K562 (cell line): ENCODE data around the gene RBM19. TPM values are rescaled to one million over a fixed set of nuclear protein-coding genes. Genes with fewer than 3 reads are reported as not detected.
A peak's percentile ranks its signal among the peaks of the same experiment; 100 is the strongest.

Source experiments
- ATAC-seq: fragments of 200-7000 bp; cut with Tn5 transposase; 3 replicates; pipeline ENCODE4 v1.9.1; 2020; ENCODE audit warnings: moderate library complexity
- BruUV-seq: library from RNA; stranded (reverse); fragments of 400-500 nt; replicated peaks from 2 replicates; lab custom pipeline; 2021; lab: Mats Ljungman, UMichigan
- CTCF ChIA-PET: fragments of 300-600 bp; formaldehyde crosslinking; extraction: SDS; loops from one replicate; lab custom pipeline; 2021; ENCODE audit warnings: low intra/inter-chr PET ratio; lab: Yijun Ruan, JAX
- POLR2A ChIA-PET: fragments of 300-600, 350-650 bp; sonication (Branson Sonifier 250); formaldehyde crosslinking; extraction: SDS; loops from one replicate; lab custom pipeline; 2021; ENCODE audit warnings: antibody characterized with exemption, inconsistent platforms; lab: Yijun Ruan, JAX
- DNase-seq, 4 experiments: peaks; one replicate each; pipeline versions ENCODE4 v3.0.0 to v3.0.0-alpha.2; 2011 to 2018; ENCODE audit warnings: low spot score in 3 of 4, mixed read lengths in 3 of 4; ENCODE audit errors: extremely low read depth in 1 of 4
- FAIRE-seq: peaks from 2 replicates; lab custom pipeline; 2011; peaks lifted over from hg19 to GRCh38; lab: Jason Lieb, UNC
- H2AFZ ChIP-seq: 2 replicates; pipeline ENCODE4 v1.6.0; 2011; ENCODE audit warnings: low read depth, low read length, control low read depth, inconsistent platforms
- H3K27ac ChIP-seq: fragments of 200-600 bp; 3 replicates; pipeline ENCODE4 v1.8.0; 2011; ENCODE audit warnings: low read depth, mild to moderate bottlenecking, control low read depth, inconsistent platforms, low read length, moderate library complexity, mixed read lengths; ENCODE audit errors: extremely low read depth
- H3K27me3 ChIP-seq, 2 experiments: fragments of 300-600 bp in 1 of 2; 2 replicates in 1 of 2; 3 replicates in 1 of 2; pipeline versions ENCODE4 v1.6.0 to v1.8.0; 2011; ENCODE audit warnings: inconsistent platforms in 2 of 2, low read length in 2 of 2, mild to moderate bottlenecking in 1 of 2, mixed read lengths in 1 of 2, moderate library complexity in 1 of 2; ENCODE audit not compliant: control insufficient read depth in 2 of 2, insufficient read depth in 2 of 2
- H3K36me3 ChIP-seq: fragments of 300-600 bp; 3 replicates; pipeline ENCODE4 v1.8.0; 2011; ENCODE audit warnings: mild to moderate bottlenecking, low read length, inconsistent platforms; ENCODE audit not compliant: control insufficient read depth, insufficient read depth
- H3K4me1 ChIP-seq, 2 experiments: fragments of 200-600 bp in 1 of 2; replicated peaks in 1 of 2; 2 replicates in 1 of 2; 3 replicates in 1 of 2; pipeline versions ENCODE4 v1.5.1 to v1.8.0; 2011; ENCODE audit warnings: inconsistent platforms in 2 of 2, low read length in 2 of 2, mild to moderate bottlenecking in 1 of 2, mixed read lengths in 1 of 2, moderate library complexity in 1 of 2; ENCODE audit not compliant: control insufficient read depth in 2 of 2, insufficient read depth in 2 of 2
- H3K4me2 ChIP-seq: 2 replicates; pipeline ENCODE4 v1.6.1; 2011; ENCODE audit warnings: low read length, control low read depth, inconsistent platforms, mixed read lengths; ENCODE audit not compliant: insufficient read depth
- H3K4me3 ChIP-seq: fragments of 200-600 bp; sonication (generic), shearing (Covaris generic); 2 replicates; pipeline ENCODE4 v1.5.1; 2016; ENCODE audit warnings: control low read depth, inconsistent platforms
- H3K79me2 ChIP-seq: fragments of 200-600 bp; 3 replicates; pipeline ENCODE4 v1.8.0; 2011; ENCODE audit warnings: low read length, inconsistent platforms; ENCODE audit not compliant: control insufficient read depth, insufficient read depth
- H3K9ac ChIP-seq, 2 experiments: 2 replicates each; pipeline versions ENCODE4 v1.6.0 to v1.6.1; 2011; ENCODE audit warnings: low read depth in 2 of 2, low read length in 2 of 2, control low read depth in 1 of 2, inconsistent platforms in 1 of 2, mild to moderate bottlenecking in 1 of 2, mixed read lengths in 1 of 2; ENCODE audit not compliant: insufficient read depth in 1 of 2
- H3K9me1 ChIP-seq: one replicate; pipeline ENCODE4 v1.6.0; 2011; ENCODE audit warnings: inconsistent platforms, mild to moderate bottlenecking, low read length, moderate library complexity; ENCODE audit not compliant: control insufficient read depth, insufficient read depth
- H3K9me3 ChIP-seq: replicated peaks from 2 replicates; pipeline ENCODE4 v1.5.1; 2011; ENCODE audit warnings: low read depth, low read length, inconsistent platforms; ENCODE audit not compliant: control insufficient read depth, insufficient read depth
- H4K20me1 ChIP-seq: replicated peaks from 2 replicates; pipeline ENCODE4 v1.6.1; 2011; ENCODE audit warnings: low read length, inconsistent platforms, mixed read lengths; ENCODE audit not compliant: control insufficient read depth, insufficient read depth
- BACH1 ChIP-seq: fragments of 200-800 bp; sonication (Bioruptor generic); IDR thresholded peaks from 2 replicates; pipeline ENCODE4 v1.6.1; 2016; ENCODE audit warnings: missing genetic modification characterization, missing compliant biosample characterization
- C11orf30 ChIP-seq: fragments of 450-650 bp; IDR thresholded peaks from 2 replicates; pipeline ENCODE4 v1.6.1; 2016; ENCODE audit warnings: low read depth, mild to moderate bottlenecking
- ELF1 ChIP-seq: fragments of 200-800 bp; sonication (Bioruptor generic); IDR thresholded peaks from 2 replicates; pipeline ENCODE4 v1.6.1; 2016; ENCODE audit warnings: missing genetic modification characterization, missing compliant biosample characterization
- KDM5B ChIP-seq: fragments of 200-600 bp; sonication (generic); IDR thresholded peaks from 2 replicates; pipeline ENCODE4 v1.6.1; 2012; ENCODE audit warnings: low read depth, mild to moderate bottlenecking, moderate library complexity, low read length, control low read depth, inconsistent platforms; ENCODE audit not compliant: insufficient replicate concordance
- MAFG ChIP-seq: fragments of 450-650 bp; conservative IDR thresholded peaks from 2 replicates; pipeline ENCODE4 v1.6.1; 2016; ENCODE audit warnings: missing genetic modification characterization, missing compliant biosample characterization
- MTA3 ChIP-seq: fragments of 450-650 bp; formaldehyde crosslinking; IDR thresholded peaks from 2 replicates; pipeline ENCODE4 v1.6.1; 2017; ENCODE audit warnings: mild to moderate bottlenecking, borderline replicate concordance
- NCOA1 ChIP-seq: fragments of 450-650 bp; IDR thresholded peaks from 2 replicates; pipeline ENCODE4 v1.6.1; 2016; ENCODE audit warnings: low read depth
- NFATC3 ChIP-seq: fragments of 450-650 bp; IDR thresholded peaks from 2 replicates; pipeline ENCODE4 v1.6.1; 2017; ENCODE audit warnings: mild to moderate bottlenecking
- NR1H2 ChIP-seq: sonication (generic); formaldehyde crosslinking; IDR thresholded peaks from 2 replicates; pipeline ENCODE4 v1.4.0; 2020; ENCODE audit warnings: mild to moderate bottlenecking, missing genetic modification reagents
- OTX1 ChIP-seq: fragments of 450-650 bp; formaldehyde crosslinking; IDR thresholded peaks from 2 replicates; pipeline ENCODE4 v1.4.0; 2022; ENCODE audit warnings: mild to moderate bottlenecking
- POLR2A ChIP-seq: fragments of 450-650 bp; conservative IDR thresholded peaks from 2 replicates; pipeline ENCODE4 v1.6.1; 2016
- POLR2AphosphoS5 ChIP-seq: IDR thresholded peaks from 2 replicates; pipeline ENCODE4 v1.6.1; 2011; ENCODE audit warnings: mild to moderate bottlenecking, low read depth, low read length, moderate library complexity; ENCODE audit not compliant: control insufficient read depth, insufficient read depth
- SUPT5H ChIP-seq: fragments of 450-650 bp; IDR thresholded peaks from 2 replicates; pipeline ENCODE4 v1.6.1; 2016
- ZNF316 ChIP-seq: fragments of 450-650 bp; IDR thresholded peaks from 2 replicates; pipeline ENCODE4 v1.6.1; 2016
- WGBS: fragments of 100-300 bp; shearing (Covaris generic); methylation state at CpG from one replicate; pipeline ENCODE4 v1.1.6; 2016; ENCODE audit warnings: low coverage, mixed read lengths; ENCODE audit not compliant: insufficient coverage; ENCODE audit errors: missing lambda C conversion rate; 5-methylcytosine and 5-hydroxymethylcytosine counted together
- in situ Hi-C: fragments of 300-500 bp; cut with MboI; formaldehyde crosslinking; loops from 4 replicates; pipeline ENCODE4 v1.15.0; 2018; ENCODE audit warnings: inconsistent platforms, mixed read lengths
- intact Hi-C: fragments of 100-400 bp; cut with micrococcal nuclease; formaldehyde crosslinking; loops from 2 replicates; pipeline ENCODE4 v1.14.2; 2022
- polyA plus RNA-seq, 8 experiments: library from polyadenylated mRNA; depleted of rRNA in 4 of 8; stranded (reverse) in 5 of 8; unstranded in 3 of 8; fragments of >200 nt; fragmentation: Nextera tagmentation in 2 of 8; fragmentation: Illumina TruSeq in 1 of 8; extraction: Ambion mirVana in 2 of 8; extraction: Trizol in 1 of 8; gene quantifications; 2 replicates each; pipeline versions ENCODE4 v1.2.1 to v1.2.3, GENCODE V29; 2011 to 2014; ENCODE audit warnings: inconsistent platforms in 1 of 8, missing spikeins in 1 of 8
- total RNA-seq, 7 experiments: library from RNA; depleted of rRNA in 6 of 7; stranded (reverse); fragments of >200 nt in 6 of 7; fragmentation: Illumina TruSeq in 2 of 7; extraction: Trizol in 2 of 7; gene quantifications; 2 replicates each; pipeline versions ENCODE4 v1.2.1 to v1.2.3, GENCODE V29; 2011 to 2021; ENCODE audit warnings: low replicate concordance in 1 of 7
- TF ChIP-seq, protein P1 (sequence below): fragments of 450-650 bp; IDR thresholded peaks from 2 replicates; pipeline ENCODE4 v1.6.1; 2018; ENCODE audit not compliant: partially characterized antibody

RBM19 gene
- total and polyA plus RNA-seq, 9 of the 15 experiments (the other 6 are each of a cell fraction or from before 2014, with no cell fraction given) = 16.0 to 58.4 (median 37.9) TPM

DNA sequence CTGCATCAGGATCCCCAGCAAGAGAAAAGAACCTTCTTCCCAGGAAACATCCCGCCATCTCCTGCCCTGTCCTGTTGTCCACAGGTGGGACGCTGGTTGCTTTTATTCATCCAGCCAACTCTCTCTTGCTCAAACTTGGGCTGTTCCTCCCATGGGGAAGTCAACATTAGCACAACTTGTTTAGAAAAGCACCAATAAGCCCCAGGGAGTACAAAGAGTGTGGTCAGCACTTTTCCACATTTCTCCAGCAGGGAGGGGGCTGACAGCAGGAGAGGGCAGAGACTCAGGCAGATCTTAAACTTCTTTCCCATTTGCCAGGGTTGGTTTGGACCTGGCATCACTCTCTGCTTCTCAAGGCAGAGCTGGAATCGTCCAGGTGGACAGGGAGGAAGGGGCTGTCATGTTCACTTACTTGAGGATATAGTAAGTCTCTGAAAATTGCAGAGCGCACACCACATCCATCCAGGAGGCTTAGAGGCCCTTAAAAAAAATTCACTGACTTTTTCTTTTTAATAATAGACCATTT lies 74.9 kb downstream of the RBM19 start:
- Histone ChIP-seq H3K27me3 (no peaks in the 10 kb centered on the region), H4K20me1 (peaks cover 4% of the 10 kb centered on the region; the same call in 1 of the 2 replicates), H3K9me3 (no peaks in the 10 kb centered on the region), H3K4me2 (no peak overlapping the region), H3K79me2 (no peaks in the 10 kb centered on the region), H3K4me3 (no peak overlapping the region), H3K27ac (no peak overlapping the region), H2AFZ (no peak overlapping the region), H3K36me3 (peaks cover 18% of the 10 kb centered on the region; the same call in 2 of the 3 replicates), H3K9me1 (no peaks in the 10 kb centered on the region), H3K9ac (no peak overlapping the region), H3K4me1 (no peaks in the 10 kb centered on the region)
- no peak for TF ChIP-seq SUPT5H
- TF ChIP-seq, protein P1, sequence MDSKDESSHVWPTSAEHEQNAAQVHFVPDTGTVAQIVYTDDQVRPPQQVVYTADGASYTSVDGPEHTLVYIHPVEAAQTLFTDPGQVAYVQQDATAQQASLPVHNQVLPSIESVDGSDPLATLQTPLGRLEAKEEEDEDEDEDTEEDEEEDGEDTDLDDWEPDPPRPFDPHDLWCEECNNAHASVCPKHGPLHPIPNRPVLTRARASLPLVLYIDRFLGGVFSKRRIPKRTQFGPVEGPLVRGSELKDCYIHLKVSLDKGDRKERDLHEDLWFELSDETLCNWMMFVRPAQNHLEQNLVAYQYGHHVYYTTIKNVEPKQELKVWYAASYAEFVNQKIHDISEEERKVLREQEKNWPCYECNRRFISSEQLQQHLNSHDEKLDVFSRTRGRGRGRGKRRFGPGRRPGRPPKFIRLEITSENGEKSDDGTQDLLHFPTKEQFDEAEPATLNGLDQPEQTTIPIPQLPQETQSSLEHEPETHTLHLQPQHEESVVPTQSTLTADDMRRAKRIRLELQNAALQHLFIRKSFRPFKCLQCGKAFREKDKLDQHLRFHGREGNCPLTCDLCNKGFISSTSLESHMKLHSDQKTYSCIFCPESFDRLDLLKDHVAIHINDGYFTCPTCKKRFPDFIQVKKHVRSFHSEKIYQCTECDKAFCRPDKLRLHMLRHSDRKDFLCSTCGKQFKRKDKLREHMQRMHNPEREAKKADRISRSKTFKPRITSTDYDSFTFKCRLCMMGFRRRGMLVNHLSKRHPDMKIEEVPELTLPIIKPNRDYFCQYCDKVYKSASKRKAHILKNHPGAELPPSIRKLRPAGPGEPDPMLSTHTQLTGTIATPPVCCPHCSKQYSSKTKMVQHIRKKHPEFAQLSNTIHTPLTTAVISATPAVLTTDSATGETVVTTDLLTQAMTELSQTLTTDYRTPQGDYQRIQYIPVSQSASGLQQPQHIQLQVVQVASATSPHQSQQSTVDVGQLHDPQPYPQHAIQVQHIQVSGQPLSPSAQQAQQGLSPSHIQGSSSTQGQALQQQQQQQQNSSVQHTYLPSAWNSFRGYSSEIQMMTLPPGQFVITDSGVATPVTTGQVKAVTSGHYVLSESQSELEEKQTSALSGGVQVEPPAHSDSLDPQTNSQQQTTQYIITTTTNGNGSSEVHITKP = no peak
- TF ChIP-seq MTA3 = no peak
- no peak for TF ChIP-seq ELF1 (tag)
- TF ChIP-seq BACH1 = no peak
- TF ChIP-seq NCOA1 = no peak
- no peak for TF ChIP-seq POLR2A
- peak; percentile 48; the same call in 1 of the 2 replicates for TF ChIP-seq C11orf30
- peak; percentile 69 for TF ChIP-seq ZNF316
- TF ChIP-seq KDM5B = no peak
- no peak for TF ChIP-seq OTX1 (CRISPR knock-in tag)
- no peak for TF ChIP-seq NFATC3
- TF ChIP-seq NR1H2 (CRISPR knock-in tag) = no peak
- peak; percentile 26; the same call in 1 of the 2 replicates for TF ChIP-seq MAFG (tag)
- no peak for TF ChIP-seq POLR2AphosphoS5
- ChIA-PET POLR2A (interaction anchor here (0.7 kb wide), 1 partner anchor 31 kb away, joined by 5 read pairs; no protein-coding TSS in a partner anchor), CTCF (no interaction called here)
- no TSS peak for BruUV-seq
- intact Hi-C loops (no loop called here), in situ Hi-C loops (no loop called here)
- FAIRE-seq (no peak), ATAC-seq (no peak), DNase-seq (no peak)
- 80% methylated on average over 3 of the region's 4 CpGs for WGBS
